H1 (cell line): ENCODE measurements around the gene PASD1. TPM values are rescaled to one million over a fixed set of nuclear protein-coding genes. Genes with fewer than 3 reads are reported as not detected.

ENCODE experiments used
- ATF2 ChIP-seq: IDR thresholded peaks from 2 replicates; pipeline ENCODE4 v1.6.1; 2012; ENCODE audit warnings: low read length, inconsistent platforms
- SIRT6 ChIP-seq: IDR thresholded peaks from one replicate; pipeline ENCODE4 v1.7.1; 2012; ENCODE audit warnings: low read length, inconsistent platforms
- polyA plus RNA-seq, 7 experiments: library from polyadenylated mRNA; depleted of rRNA in 3 of 7; stranded (reverse) in 5 of 7; unstranded in 2 of 7; fragments of >200 nt in 5 of 7; fragments of 200-250 nt in 2 of 7; gene quantifications; 1 replicate in 5 of 7; 2 replicates in 1 of 7; 4 replicates in 1 of 7; pipeline versions ENCODE4 v1.2.1 to v1.2.3, GENCODE V29; 2011 to 2013; ENCODE audit warnings: missing spikeins in 2 of 7, mixed read lengths in 2 of 7
- total RNA-seq: library from RNA; stranded (reverse); fragmentation: NEBNext Ultra II Directional; extraction: Animal tissue kit (Norgen Biotek cat#: 25700); gene quantifications from 2 replicates; pipeline ENCODE4 v1.2.1, GENCODE V29; 2021

PASD1 gene
- total and polyA plus RNA-seq, 2 of the 8 experiments (the other 6 are each of a cell fraction or from before 2014, with no cell fraction given), result 0.03 to 0.09 TPM

GRCh38 chrX:151679798-151680402 lies 116.4 kb downstream of the PASD1 start (continued):
- TF ChIP-seq SIRT6 (no peak), ATF2 (no peak)
